ENCODE data around the gene TSPAN17. TPM values are rescaled to one million over a fixed set of nuclear protein-coding genes. Genes with fewer than 3 reads are reported as not detected.
A peak's percentile ranks its signal among the peaks of the same experiment; 100 is the strongest.

Gene TSPAN17
- total RNA-seq, 1 experiment from 2014 or later: 126 TPM

DNA sequence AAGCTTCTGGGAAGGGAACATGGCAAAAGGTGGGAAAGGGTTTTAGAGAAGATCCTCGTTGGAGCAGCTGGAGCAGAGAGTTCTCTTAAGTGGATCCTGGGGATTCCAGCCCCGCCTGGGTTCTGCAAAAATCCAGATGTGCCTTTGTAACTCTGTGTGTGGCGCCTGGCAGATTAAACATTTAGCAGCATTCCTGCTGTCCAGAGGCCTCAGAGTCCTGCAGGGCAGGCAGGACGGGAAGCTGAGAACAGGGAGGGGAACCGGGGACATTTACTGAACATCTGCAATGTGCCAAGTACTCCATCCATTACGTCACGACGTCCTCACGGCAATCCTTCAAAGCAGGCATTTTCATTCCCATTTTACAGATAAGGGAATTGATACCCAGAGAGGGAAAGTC is 10.9 kb upstream of the TSPAN17 start:
- in situ Hi-C loops (cut with HindIII; ENCODE audit: low pct_unique_long_range_greater_than_20kb, low sequenced_read_pairs): no loop called here

DNA sequence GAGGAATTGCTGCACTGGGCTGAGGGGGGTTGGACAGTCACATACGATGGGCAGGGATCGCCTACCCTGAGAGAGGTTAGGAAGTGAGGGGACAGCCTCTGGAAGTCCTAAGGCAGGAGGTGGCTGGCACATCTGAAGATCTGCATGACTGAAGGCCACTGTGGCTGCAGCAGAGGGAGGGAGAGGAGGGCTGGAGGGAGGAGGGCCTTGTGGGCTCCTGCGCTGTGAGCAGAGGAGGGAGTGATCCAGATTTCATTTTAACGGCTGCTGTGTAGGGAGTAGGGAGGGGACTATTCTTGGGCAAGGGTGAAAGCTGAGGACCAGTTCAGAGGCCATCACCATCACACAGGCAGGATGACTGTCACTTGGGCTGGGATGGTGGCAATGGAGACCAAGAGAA is 9.7 kb upstream of the TSPAN17 start:
- DNase-seq (ENCODE audit: low read depth): no peak
- in situ Hi-C loops (cut with HindIII; ENCODE audit: low pct_unique_long_range_greater_than_20kb, low sequenced_read_pairs): no loop called here

More for the DNA sequence above, 10.9 kb upstream of the TSPAN17 start:
- no peak for DNase-seq (ENCODE audit: low read depth)

DNA sequence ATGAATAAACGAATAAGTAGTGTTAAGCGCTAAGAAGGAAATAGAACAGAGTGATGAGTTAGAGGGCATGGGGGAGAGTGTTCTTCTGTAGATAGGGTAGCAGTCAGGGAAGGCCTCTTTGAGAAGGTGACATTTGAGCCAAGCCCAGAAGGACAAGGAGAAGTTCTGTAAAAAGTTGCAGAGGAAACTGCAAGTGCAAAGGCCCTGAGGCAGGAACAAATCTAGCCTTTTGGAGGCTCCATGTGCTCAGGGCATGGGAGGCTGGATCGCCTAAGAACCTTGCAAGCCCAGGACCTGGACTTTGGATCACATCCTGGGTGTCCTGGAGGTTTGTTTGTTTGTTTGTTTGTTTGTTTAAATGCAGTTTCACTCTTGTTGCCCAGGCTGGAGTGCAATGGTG is 8.8 kb upstream of the TSPAN17 start:
- DNase-seq (ENCODE audit: low read depth): no peak
- in situ Hi-C loops (cut with HindIII; ENCODE audit: low pct_unique_long_range_greater_than_20kb, low sequenced_read_pairs): no loop called here

DNA sequence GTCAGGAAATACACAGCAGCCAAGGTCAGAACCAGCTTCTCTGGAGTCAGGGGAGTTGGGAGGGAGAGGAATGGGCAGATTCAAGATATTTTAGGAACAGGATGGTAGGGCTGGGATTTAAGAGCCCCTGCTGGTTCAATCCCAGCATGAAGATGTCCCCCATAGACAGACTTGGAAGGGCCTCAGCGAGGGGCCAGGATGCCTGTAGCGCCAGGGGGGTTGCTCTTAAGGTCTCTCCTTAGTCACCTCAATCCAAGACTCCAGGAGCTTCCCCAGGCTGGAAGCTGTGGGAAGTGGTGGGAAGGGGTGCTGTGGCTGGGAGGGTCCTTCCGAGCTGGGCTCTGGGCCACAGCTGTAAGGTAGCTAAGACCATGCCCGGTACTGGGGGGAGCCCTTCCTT is 8.1 kb upstream of the TSPAN17 start:
- in situ Hi-C loops (cut with HindIII; ENCODE audit: low pct_unique_long_range_greater_than_20kb, low sequenced_read_pairs): no loop called here

DNA sequence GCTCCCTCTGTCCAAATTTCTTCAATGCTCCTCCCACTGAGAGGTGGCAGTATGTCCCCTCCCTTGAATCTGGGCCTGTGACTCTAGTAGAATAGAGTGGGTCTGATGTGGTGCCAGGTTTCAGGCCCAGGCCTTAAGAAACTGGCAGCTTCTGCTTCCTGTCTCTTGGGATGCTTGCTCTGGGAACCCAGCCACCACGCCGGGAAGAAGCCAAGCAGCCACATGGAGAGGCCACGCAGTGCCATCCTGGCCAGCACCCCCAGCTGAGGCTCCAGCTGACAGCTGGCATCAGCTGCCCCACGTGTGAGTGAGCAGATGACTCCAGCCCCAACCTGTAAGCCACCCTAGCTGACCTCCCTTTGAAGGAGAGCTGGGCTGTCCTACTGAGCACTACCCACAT is 7.3 kb upstream of the TSPAN17 start:
- no peak for DNase-seq (ENCODE audit: low read depth)
- in situ Hi-C loops (cut with HindIII; ENCODE audit: low pct_unique_long_range_greater_than_20kb, low sequenced_read_pairs): no loop called here

More for the DNA sequence above, 8.1 kb upstream of the TSPAN17 start:
- no peak for DNase-seq (ENCODE audit: low read depth)

DNA sequence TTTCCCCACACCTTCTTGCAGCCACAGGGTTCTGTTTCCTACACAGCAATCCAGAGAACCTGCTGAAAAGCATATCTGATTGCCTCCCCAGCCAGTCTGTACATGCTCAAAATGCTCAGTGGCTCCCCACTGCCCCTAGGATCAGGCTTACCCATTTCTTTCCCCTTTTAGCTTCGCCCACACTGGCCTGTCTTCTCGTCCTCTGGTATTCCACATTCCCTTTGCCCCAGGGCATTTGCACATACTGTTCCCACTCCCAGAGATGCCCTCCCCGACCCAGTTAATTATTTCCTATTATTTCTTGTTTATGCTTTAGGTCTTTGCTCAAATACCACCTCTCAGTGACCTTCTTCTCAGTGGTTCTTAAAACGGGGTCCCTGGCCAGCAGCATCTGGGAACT is 6.7 kb upstream of the TSPAN17 start:
- DNase-seq (ENCODE audit: low read depth): no peak
- in situ Hi-C loops (cut with HindIII; ENCODE audit: low pct_unique_long_range_greater_than_20kb, low sequenced_read_pairs): no loop called here

DNA sequence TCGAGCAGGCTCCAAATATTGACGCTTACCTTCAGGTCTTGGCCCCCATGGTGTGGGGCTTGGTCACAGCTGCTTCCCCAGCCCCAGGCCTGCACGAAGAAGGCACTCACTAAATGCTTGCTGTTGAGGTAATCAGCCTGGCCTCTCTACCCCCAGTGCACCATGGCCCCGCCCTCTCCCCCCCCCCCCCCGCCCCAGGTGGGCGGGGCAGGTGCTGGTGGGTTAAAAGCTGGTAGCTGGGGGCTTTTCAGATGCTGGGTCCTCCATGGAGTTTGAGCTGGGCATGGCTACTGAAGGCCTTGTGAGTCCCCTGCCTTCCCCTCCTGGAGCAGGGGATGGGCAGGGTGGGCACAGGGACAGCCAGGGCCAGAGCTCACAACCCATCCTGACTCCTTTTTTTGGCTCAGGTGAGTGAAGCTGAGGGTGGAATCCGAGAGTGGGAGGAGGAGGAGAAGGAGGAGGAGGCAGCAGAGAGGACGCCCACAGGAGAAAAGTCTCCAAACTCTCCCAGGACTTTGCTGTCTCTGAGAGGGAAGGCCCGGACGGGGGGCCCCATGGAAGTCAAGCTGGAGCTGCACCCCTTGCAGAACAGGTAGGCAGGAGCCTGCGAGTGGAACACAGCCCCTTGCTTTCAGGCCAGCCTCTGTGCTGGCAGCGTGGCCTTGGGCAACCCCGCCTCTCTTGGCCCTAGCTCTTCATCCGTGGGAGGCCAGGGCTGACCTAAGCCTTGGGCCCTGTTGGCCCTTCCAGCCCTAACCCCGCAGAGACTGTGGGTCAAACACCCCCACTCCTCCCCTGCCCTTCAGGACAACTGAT is 4.4 kb upstream of the TSPAN17 start:
- DNase-seq (ENCODE audit: low read depth): no peak
- in situ Hi-C loops (cut with HindIII; ENCODE audit: low pct_unique_long_range_greater_than_20kb, low sequenced_read_pairs): no loop called here

DNA sequence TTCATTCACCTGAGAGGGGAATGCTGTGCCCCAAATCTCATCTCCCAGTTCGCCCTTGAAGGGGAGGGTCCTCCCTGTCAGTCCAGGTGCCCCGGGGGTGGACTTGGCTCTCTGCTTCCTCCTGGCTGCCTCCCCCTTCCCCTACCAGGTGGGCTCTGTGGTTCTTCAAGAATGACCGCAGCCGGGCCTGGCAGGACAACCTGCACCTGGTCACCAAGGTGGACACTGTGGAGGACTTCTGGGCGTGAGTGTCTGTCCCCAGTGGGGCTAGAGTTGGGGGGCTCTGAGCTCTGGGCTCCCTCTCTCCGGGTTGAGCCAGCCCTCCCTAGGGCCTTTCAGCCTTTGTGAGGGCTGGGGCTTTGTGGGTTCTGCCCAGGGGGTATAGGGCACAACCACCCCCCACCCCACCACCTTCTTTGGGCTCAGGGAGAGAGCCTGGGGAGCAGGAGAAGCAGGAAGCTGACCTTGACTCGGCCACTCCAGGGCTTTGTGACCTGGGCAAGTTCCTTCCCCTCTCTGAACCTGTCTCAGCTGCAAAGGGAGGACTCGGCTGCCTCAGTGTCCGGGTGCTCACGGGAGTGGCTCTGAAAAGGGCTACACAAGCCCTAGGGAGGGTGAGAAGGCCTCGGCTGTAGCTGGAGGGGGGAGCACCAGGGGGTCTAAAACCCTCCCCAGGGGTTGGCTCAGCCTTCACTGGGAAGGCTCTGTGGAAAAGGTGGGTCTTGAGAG is 3.6 kb upstream of the TSPAN17 start:
- no peak for DNase-seq (ENCODE audit: low read depth)
- in situ Hi-C loops (cut with HindIII; ENCODE audit: low pct_unique_long_range_greater_than_20kb, low sequenced_read_pairs): no loop called here

DNA sequence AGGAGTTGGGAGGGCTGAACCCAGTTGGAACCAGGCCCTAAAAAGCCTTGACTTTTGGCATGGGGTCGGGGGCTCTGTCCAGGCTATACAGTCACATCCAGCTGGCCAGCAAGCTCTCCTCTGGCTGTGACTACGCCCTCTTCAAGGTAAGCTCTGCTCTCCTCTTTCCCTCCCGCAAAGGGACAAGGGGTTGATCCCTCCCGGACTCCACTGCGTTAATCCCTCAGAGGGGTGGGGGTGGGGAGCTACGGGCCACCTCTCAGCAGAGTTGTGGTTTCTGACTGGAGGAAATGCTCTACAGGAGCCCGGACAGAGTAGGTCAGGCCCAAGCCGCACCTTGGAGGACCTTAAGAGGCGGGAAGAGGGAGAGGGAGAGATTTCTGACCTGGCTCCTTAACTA is 3.0 kb upstream of the TSPAN17 start:
- DNase-seq (ENCODE audit: low read depth): no peak
- in situ Hi-C loops (cut with HindIII; ENCODE audit: low pct_unique_long_range_greater_than_20kb, low sequenced_read_pairs): no loop called here

DNA sequence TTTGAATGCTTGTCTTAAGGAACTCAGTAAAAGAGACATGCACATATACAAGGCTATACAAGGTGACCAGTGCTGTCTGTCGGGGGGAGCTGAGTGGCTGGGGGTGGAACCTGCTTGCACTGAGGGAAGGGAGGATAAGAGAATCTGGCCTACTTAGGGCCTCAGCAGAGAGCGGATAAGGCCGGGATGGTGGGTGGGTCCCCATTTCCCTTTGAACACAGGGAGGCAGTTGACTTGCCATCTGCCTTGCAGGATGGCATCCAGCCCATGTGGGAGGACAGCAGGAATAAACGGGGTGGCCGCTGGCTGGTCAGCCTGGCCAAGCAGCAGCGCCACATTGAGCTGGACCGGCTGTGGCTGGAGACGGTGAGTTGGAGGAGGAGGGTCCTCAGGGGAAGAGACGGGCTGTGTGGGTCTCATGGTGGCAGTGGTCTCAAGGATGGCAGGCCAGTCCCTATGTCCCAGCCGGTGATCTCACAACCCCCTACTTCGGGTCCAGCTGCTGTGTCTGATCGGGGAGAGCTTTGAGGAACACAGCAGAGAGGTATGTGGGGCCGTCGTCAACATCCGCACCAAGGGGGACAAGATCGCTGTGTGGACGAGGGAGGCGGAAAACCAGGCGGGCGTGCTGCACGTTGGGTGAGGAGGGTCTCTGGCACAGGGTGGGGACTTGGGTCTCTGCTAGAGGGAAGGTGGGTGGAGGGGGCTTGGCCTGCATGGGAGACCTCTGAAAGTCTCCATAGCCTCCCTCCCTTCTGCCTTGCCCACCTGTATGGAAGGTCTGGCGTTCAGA is 2.2 kb upstream of the TSPAN17 start:
- no peak for DNase-seq (ENCODE audit: low read depth)

DNA sequence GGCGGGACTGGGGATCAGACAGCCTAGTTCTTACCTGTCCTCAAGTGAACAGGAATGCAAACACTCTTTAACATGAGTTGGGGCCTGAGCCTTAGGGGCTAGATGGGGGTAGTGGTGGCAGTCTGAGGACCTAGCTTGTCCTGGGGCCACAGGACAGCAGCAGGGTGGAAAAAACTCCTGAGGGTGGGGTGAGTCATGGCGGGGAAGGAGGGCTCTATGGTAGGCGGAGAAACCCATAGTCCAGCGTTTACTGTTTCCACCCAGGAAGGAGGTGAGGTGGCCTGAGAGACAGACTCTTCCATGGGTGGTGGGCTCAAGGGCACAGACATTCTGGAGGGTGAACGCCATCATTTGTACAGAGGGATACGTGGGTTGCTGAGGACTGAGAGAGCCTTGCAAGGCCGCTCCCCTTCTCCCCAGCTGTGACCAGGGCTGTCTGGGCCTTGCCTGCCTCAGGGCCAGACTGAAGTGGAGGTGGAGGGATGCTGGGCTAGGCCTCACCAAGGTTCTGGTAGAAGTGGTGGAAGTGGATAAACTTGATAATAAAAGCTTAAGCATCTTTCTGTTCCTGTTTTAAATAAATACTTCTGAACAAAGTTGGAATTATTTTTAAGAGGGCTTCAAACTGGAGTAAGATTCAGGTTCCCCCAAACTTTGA is 1.1 kb upstream of the TSPAN17 start:
- in situ Hi-C loops (cut with HindIII; ENCODE audit: low pct_unique_long_range_greater_than_20kb, low sequenced_read_pairs): no loop called here
- peak; percentile 15 for DNase-seq (ENCODE audit: low read depth)

More for the DNA sequence above, 2.2 kb upstream of the TSPAN17 start:
- in situ Hi-C loops (cut with HindIII; ENCODE audit: low pct_unique_long_range_greater_than_20kb, low sequenced_read_pairs): no loop called here

DNA sequence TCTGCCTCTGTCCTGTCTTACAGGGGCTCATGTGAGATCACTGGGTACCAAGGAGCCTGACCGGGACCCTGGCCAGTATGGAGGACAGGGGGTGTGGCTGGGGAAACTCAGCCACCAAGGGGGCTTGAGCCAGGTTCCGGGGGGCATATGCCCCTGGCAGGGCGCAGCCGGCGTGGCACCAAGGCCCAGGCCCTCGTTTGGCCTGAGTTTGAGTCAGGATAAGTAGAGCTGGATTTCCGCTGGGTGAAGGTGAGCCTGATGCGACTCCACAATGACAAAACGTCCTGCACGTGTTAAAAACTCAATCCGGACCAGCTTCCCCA is 616 bp upstream of the TSPAN17 start:
- no peak for DNase-seq (ENCODE audit: low read depth)
- in situ Hi-C loops (cut with HindIII; ENCODE audit: low pct_unique_long_range_greater_than_20kb, low sequenced_read_pairs): no loop called here

DNA sequence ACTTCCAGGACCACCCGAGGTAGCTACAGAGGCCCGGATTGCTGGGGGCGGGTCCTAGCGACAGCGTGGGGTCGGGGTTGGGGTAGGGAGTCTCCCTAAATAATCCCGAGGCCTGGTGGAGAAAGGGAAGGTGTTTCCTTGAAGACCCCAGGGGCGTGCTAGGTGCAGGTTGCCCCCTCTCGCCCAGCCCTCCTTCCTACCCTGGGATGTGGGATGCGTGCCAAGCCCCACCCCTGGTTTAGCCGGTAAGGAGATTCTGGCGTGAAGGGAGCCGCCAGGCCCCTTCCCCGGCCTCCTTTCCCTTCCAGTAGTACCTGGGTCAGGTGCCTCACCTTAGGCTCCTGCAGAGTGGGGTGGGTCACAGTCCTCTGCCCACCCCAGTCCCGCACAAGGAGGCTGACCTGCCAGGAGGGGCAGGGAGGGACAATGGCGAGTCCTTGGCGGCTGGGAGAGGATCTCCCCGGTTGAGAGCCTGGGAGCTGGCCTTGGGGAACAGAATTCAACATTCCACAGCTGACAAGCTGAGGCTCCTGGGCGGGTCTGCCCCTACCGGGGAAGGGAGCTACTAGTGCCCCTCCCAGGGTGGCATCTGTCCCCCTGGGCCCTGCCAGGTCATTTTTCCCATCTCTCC is 674 bp downstream of the TSPAN17 start:
- in situ Hi-C loops (cut with HindIII; ENCODE audit: low pct_unique_long_range_greater_than_20kb, low sequenced_read_pairs): no loop called here
- peak; percentile 25 for DNase-seq (ENCODE audit: low read depth)

DNA sequence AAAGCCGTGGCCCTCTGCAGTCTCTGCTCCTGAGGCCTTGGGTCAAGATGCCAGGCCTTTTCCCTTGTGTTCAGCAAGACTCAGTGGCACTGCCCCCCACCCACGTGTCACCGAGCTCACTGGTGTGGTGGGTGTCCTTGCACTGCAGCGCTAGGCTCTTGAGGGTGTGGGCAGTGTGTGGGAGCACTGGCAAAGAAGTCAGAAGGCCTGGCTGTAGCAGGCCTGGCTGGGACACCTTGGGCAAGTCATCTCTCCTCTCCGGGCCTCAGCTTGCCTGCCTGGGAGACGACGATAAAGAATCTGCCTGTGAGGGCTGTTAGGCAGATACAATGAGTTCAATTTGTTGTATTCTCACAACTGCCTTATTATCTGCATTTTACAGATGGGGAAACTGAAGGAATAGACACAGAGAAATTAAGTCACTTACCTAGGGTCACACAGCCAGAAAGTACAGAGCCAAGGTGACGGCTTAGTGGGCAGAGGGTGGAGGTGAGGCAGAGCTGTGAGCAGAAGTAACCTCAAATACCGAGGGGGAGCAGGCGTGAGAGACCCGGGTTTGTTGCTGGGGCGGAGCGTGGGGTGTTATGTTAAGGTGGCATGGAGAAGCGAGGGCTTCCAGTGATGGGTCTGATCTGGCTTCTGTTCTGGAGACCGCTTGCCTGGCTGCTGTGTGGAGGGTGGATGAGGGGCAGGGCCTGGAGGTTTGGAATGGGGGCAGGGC is 1.4 kb downstream of the TSPAN17 start:
- in situ Hi-C loops (cut with HindIII; ENCODE audit: low pct_unique_long_range_greater_than_20kb, low sequenced_read_pairs): no loop called here
- no peak for DNase-seq (ENCODE audit: low read depth)

DNA sequence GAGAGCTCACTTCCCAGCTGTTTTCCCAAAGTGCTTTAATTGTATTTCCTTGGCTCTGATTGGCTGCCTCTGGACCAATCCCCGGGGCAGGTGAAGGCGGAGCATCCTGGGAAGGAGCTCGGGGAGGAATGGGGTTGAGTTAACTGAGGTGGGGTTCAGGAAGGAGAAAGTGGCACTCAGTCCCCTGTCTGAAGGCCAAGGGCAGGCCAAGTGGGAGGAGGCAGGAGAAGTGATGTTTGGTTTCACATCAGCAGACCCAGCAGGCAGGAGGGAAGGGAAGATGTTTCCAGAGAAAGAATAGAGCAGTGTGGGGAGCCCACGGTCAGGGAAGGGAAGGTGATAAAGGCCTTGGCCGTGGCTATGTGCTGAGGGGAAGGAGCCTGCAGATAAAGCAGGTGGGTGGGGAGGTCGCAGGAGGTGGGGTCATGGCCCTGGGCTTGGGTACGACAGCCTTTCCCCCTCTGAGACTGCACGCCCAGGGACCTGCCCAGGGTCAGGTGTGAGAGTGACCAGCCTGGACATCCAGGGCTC is 3.1 kb downstream of the TSPAN17 start:
- in situ Hi-C loops (cut with HindIII; ENCODE audit: low pct_unique_long_range_greater_than_20kb, low sequenced_read_pairs): no loop called here
- DNase-seq (ENCODE audit: low read depth): no peak

DNA sequence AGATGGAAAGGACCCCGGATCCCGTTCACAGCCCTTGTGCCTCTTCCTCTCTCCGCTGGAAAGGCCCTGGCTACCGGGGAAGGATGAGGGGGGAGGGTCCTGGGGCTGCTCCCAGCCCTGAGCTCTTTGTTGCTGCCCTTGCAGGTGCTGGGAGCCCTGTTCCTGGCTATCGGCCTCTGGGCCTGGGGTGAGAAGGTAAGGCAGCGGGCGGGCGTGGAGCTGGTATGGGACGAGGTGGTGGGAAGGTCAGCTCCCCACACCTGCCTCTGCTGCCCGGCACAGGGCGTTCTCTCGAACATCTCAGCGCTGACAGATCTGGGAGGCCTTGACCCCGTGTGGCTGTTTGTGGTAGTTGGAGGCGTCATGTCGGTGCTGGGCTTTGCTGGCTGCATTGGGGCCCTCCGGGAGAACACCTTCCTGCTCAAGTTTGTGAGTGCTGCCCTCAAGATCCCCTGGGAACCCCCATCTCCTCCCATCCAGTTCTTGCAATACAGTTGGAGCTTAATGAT is 4.2 kb downstream of the TSPAN17 start:
- no peak for DNase-seq (ENCODE audit: low read depth)
- in situ Hi-C loops (cut with HindIII; ENCODE audit: low pct_unique_long_range_greater_than_20kb, low sequenced_read_pairs): no loop called here

DNA sequence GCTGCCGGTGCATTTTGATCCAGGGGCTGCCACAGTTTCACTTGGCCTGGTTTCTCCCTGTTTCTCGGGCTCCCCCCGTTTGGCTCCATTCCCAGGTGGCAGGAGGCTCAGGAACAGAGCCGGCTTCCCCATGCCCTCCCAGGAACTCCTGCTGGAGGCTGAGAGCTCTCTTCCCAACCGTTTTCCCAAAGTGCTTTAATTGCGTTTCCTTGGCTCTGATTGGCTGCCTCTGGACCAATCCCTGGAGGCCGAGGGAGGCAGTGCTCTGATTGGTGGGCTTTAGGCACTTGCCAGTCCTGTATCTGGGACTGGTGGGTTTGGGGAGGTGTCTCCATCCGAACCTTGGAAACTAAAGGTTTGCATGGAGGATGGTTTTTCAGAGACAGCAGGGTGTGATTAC is 4.9 kb downstream of the TSPAN17 start:
- in situ Hi-C loops (cut with HindIII; ENCODE audit: low pct_unique_long_range_greater_than_20kb, low sequenced_read_pairs): no loop called here
- DNase-seq (ENCODE audit: low read depth): peak; percentile 22
